Stimulated activated naive CD4-positive, alpha-beta T cell (primary cell): ENCODE data around the gene IGF2BP2.

Source experiments
- DNase-seq, 6 experiments: peaks; one replicate each; lab custom pipeline; 2025; lab: John Stamatoyannopoulos, UW

The IGF2BP2 gene

GRCh38 chr3:185837414-185837813 is 12.6 kb upstream of the IGF2BP2 start:
- no peak for DNase-seq

- DNase-seq, result no peak
Observed at GRCh38 chr3:185831990-185832389, 7.1 kb upstream of the IGF2BP2 start.

- no peak for DNase-seq
Observed at GRCh38 chr3:185831195-185831594, 6.4 kb upstream of the IGF2BP2 start.

- DNase-seq, result no peak
Observed at GRCh38 chr3:185830018-185830797, 5.4 kb upstream of the IGF2BP2 start.

- no peak for DNase-seq
Observed at GRCh38 chr3:185828755-185829154, 3.9 kb upstream of the IGF2BP2 start.

- no peak for DNase-seq
Observed at GRCh38 chr3:185827595-185828344, 2.9 kb upstream of the IGF2BP2 start.

- DNase-seq, result peak in 4 of 6 experiments; percentile 5 to 11 (median 10)
Observed at GRCh38 chr3:185825639-185826481, 1.0 kb upstream of the IGF2BP2 start.

- peak in 2 of 6 experiments; percentile 23 to 30 for DNase-seq
Observed at GRCh38 chr3:185824051-185825005, 514 bp downstream of the IGF2BP2 start.

- peak in 2 of 6 experiments; percentile 6 to 28 for DNase-seq
Observed at GRCh38 chr3:185823078-185824044, 1.5 kb downstream of the IGF2BP2 start.

- no peak for DNase-seq
Observed at GRCh38 chr3:185822221-185823000, 2.4 kb downstream of the IGF2BP2 start.

GRCh38 chr3:185820973-185821758 is 3.7 kb downstream of the IGF2BP2 start:
- no peak for DNase-seq

GRCh38 chr3:185818267-185818875 is 6.5 kb downstream of the IGF2BP2 start:
- DNase-seq, result no peak

- DNase-seq, result no peak
Observed at GRCh38 chr3:185815391-185816282, 9.2 kb downstream of the IGF2BP2 start.

GRCh38 chr3:185813691-185814215 is 11.1 kb downstream of the IGF2BP2 start:
- no peak for DNase-seq

GRCh38 chr3:185813205-185813604 is 11.6 kb downstream of the IGF2BP2 start:
- DNase-seq, result no peak

GRCh38 chr3:185807445-185808068 is 17.3 kb downstream of the IGF2BP2 start:
- DNase-seq, result no peak
